SK-N-SH (cell line): ENCODE data around the gene HEY2. TPM values are rescaled to one million over a fixed set of nuclear protein-coding genes. Genes with fewer than 3 reads are reported as not detected.

Experiments
- CTCF ChIA-PET: fragments of 300-600, 350-600 bp; formaldehyde crosslinking; extraction: SDS; loops from one replicate; lab custom pipeline; 2021; lab: Yijun Ruan, JAX
- POLR2A ChIA-PET: fragments of 350-600 bp; sonication (Branson Sonifier 250); formaldehyde crosslinking; extraction: SDS; loops from one replicate; lab custom pipeline; 2020; ENCODE audit warnings: antibody characterized with exemption, inconsistent platforms; lab: Yijun Ruan, JAX
- DNase-seq: peaks from one replicate; pipeline ENCODE4 v3.0.0; 2012
- H2AFZ ChIP-seq: fragments of 200-600 bp; sonication (generic); 2 replicates; pipeline ENCODE4 v1.8.1; 2016; ENCODE audit warnings: antibody characterized with exemption, mild to moderate bottlenecking, low read depth
- H3F3A ChIP-seq: fragments of 200-600 bp; sonication (generic); replicated peaks from 2 replicates; pipeline ENCODE3; 2016; ENCODE audit warnings: antibody characterized with exemption, mild to moderate bottlenecking; ENCODE audit not compliant: insufficient read depth
- H3K27ac ChIP-seq, 2 experiments: fragments of 200-500 bp in 1 of 2; fragments of 200-600 bp in 1 of 2; sonication (Bioruptor generic) in 1 of 2; sonication (generic), shearing (Covaris generic) in 1 of 2; 2 replicates each; pipeline versions ENCODE4 v1.5.1 to v1.6.1; 2014 to 2016; ENCODE audit warnings: low read depth in 2 of 2, inconsistent platforms in 1 of 2, low read length in 1 of 2, mild to moderate bottlenecking in 1 of 2, mixed read lengths in 1 of 2
- H3K27me3 ChIP-seq: fragments of 200-600 bp; sonication (generic), shearing (Covaris generic); 2 replicates; pipeline ENCODE4 v1.6.1; 2016; ENCODE audit warnings: mixed run types; ENCODE audit not compliant: insufficient read depth
- H3K36me3 ChIP-seq, 2 experiments: fragments of 200-500 bp in 1 of 2; fragments of 200-600 bp in 1 of 2; sonication (Bioruptor generic) in 1 of 2; sonication (generic) in 1 of 2; replicated peaks in 1 of 2; 2 replicates each; pipeline versions ENCODE3 to v1.5.1; 2014 to 2016; ENCODE audit warnings: low read length in 1 of 2, mild to moderate bottlenecking in 1 of 2; ENCODE audit not compliant: insufficient read depth in 2 of 2, control insufficient read depth in 1 of 2
- H3K4me1 ChIP-seq, 2 experiments: fragments of 200-500 bp in 1 of 2; fragments of 200-600 bp in 1 of 2; sonication (Bioruptor generic) in 1 of 2; sonication (generic), shearing (Covaris generic) in 1 of 2; 2 replicates each; pipeline versions ENCODE4 v1.5.1 to v1.6.1; 2014 to 2016; ENCODE audit warnings: low read depth in 1 of 2, low read length in 1 of 2, mixed run types in 1 of 2; ENCODE audit not compliant: insufficient read depth in 2 of 2, control insufficient read depth in 1 of 2
- H3K4me2 ChIP-seq: fragments of 200-600 bp; sonication (generic), shearing (Covaris generic); 2 replicates; pipeline ENCODE4 v1.6.1; 2017; ENCODE audit warnings: mixed run types
- H3K4me3 ChIP-seq, 2 experiments: fragments of 200-500 bp in 1 of 2; fragments of 200-600 bp in 1 of 2; sonication (Bioruptor generic) in 1 of 2; sonication (generic), shearing (Covaris generic) in 1 of 2; 2 replicates each; pipeline versions ENCODE4 v1.5.1 to v1.8.1; 2014 to 2016; ENCODE audit warnings: low read depth in 2 of 2, inconsistent platforms in 1 of 2, low read length in 1 of 2, mild to moderate bottlenecking in 1 of 2, mixed read lengths in 1 of 2, moderate library complexity in 1 of 2
- H3K79me2 ChIP-seq: fragments of 200-600 bp; sonication (generic); 2 replicates; pipeline ENCODE4 v1.8.1; 2017; ENCODE audit warnings: mild to moderate bottlenecking; ENCODE audit not compliant: insufficient read depth
- H3K9ac ChIP-seq: fragments of 200-600 bp; sonication (generic); 2 replicates; pipeline ENCODE4 v1.6.1; 2017; ENCODE audit warnings: mixed run types
- H3K9me2 ChIP-seq: fragments of 200-600 bp; sonication (generic); 2 replicates; pipeline ENCODE4 v1.6.1; 2017; ENCODE audit warnings: mixed run types
- H3K9me3 ChIP-seq: fragments of 200-600 bp; sonication (generic); 2 replicates; pipeline ENCODE4 v1.6.1; 2017; ENCODE audit warnings: mixed run types, mild to moderate bottlenecking, moderate library complexity
- H4K20me1 ChIP-seq: fragments of 200-600 bp; sonication (generic); 2 replicates; pipeline ENCODE4 v1.6.1; 2017; ENCODE audit warnings: mild to moderate bottlenecking, mixed run types; ENCODE audit not compliant: insufficient read depth
- ELF1 ChIP-seq: IDR thresholded peaks from 2 replicates; pipeline ENCODE4 v1.4.0; 2012
- EP300 ChIP-seq, 2 experiments: IDR thresholded peaks; 2 replicates each; pipeline versions ENCODE4 v1.4.0 to v1.6.1; 2012; ENCODE audit warnings: borderline replicate concordance in 1 of 2, low read depth in 1 of 2, low read length in 1 of 2
- FOXM1 ChIP-seq: IDR thresholded peaks from 2 replicates; pipeline ENCODE4 v1.4.0; 2012; ENCODE audit warnings: low read depth, mild to moderate bottlenecking
- GABPA ChIP-seq: IDR thresholded peaks from 2 replicates; pipeline ENCODE4 v1.4.0; 2012; ENCODE audit warnings: low read depth, mild to moderate bottlenecking
- MXI1 ChIP-seq: IDR thresholded peaks from 2 replicates; pipeline ENCODE4 v1.6.1; 2012; ENCODE audit warnings: mild to moderate bottlenecking, low read depth, low read length, improper control_type of control experiment
- PBX3 ChIP-seq: IDR thresholded peaks from 2 replicates; pipeline ENCODE4; 2012
- RAD21 ChIP-seq: IDR thresholded peaks from 2 replicates; pipeline ENCODE4 v1.6.1; 2012; ENCODE audit warnings: mild to moderate bottlenecking, low read length
- RXRA ChIP-seq: IDR thresholded peaks from 2 replicates; pipeline ENCODE4 v1.4.0; 2012; ENCODE audit warnings: low read depth, mild to moderate bottlenecking, borderline replicate concordance
- SMC3 ChIP-seq: IDR thresholded peaks from 2 replicates; pipeline ENCODE4 v1.6.1; 2012; ENCODE audit warnings: low read depth, low read length, improper control_type of control experiment
- TAF1 ChIP-seq: IDR thresholded peaks from 2 replicates; pipeline ENCODE4 v1.6.1; 2012; ENCODE audit warnings: low read depth, mild to moderate bottlenecking, low read length, moderate library complexity, borderline replicate concordance
- TEAD4 ChIP-seq: IDR thresholded peaks from 2 replicates; pipeline ENCODE4 v1.4.0; 2012; ENCODE audit warnings: mild to moderate bottlenecking, borderline replicate concordance; ENCODE audit not compliant: insufficient read depth
- YY1 ChIP-seq: IDR thresholded peaks from 2 replicates; pipeline ENCODE4 v1.4.0; 2012; ENCODE audit warnings: low read depth, mild to moderate bottlenecking
- WGBS: methylation state at CpG from one replicate; pipeline ENCODE4 v1.1.6; 2017; ENCODE audit warnings: low lambda C conversion rate; 5-methylcytosine and 5-hydroxymethylcytosine counted together
- polyA plus RNA-seq, 3 experiments: library from polyadenylated mRNA; depleted of rRNA; stranded (reverse); fragments of >200 nt; gene quantifications; 2 replicates each; pipeline ENCODE4 v1.2.3, GENCODE V29; 2012
- TF ChIP-seq, protein P1 (sequence below): fragments of 150-350 bp; IDR thresholded peaks from 2 replicates; pipeline ENCODE4 v1.6.1; 2016; ENCODE audit warnings: mild to moderate bottlenecking, low read depth, low read length
- TF ChIP-seq, protein P2 (sequence below): fragments of 150-350 bp; IDR thresholded peaks from 2 replicates; pipeline ENCODE4 v1.6.1; 2017; ENCODE audit warnings: antibody characterized with exemption, low read length, low read depth, borderline replicate concordance
- TF ChIP-seq, protein P3 (sequence below): fragments of 200-600 bp; sonication (generic); IDR thresholded peaks from 2 replicates; pipeline ENCODE4 v1.6.1; 2017; ENCODE audit warnings: antibody characterized with exemption, mild to moderate bottlenecking, moderate library complexity

Gene HEY2
- polyA plus RNA-seq, 1 of the 3 experiments (the other 2 are of a cell fraction): not detected

DNA sequence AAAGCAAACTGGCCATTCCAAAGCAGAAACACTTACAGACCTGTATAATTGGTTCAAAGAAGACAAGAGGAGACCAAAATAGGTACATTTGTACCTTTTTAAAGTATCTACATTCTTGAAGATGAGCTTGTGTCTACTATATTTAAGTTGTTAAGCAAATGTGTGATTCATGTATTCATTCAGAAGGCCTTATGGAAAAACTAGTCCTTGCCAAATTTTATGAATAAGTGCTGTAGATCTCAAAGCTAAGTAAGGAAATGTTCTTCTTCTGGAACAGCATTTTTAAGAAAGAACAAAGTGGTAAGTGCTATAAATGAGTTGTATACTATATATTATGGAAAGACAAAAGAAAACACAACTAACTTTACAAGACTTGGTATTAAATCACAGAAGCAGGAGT is 22.2 kb upstream of the HEY2 start:
- CTCF ChIA-PET: no interaction called here
- H3K9me2 ChIP-seq: no peaks in the 10 kb centered on the region
- H3K4me1 ChIP-seq: no peaks in the 10 kb centered on the region
- H4K20me1 ChIP-seq: no peaks in the 10 kb centered on the region
- no peaks in the 10 kb centered on the region for H3K79me2 ChIP-seq
- no peak overlapping the region for H2AFZ ChIP-seq
- no peak for TF ChIP-seq GABPA
- TF ChIP-seq, protein P1, sequence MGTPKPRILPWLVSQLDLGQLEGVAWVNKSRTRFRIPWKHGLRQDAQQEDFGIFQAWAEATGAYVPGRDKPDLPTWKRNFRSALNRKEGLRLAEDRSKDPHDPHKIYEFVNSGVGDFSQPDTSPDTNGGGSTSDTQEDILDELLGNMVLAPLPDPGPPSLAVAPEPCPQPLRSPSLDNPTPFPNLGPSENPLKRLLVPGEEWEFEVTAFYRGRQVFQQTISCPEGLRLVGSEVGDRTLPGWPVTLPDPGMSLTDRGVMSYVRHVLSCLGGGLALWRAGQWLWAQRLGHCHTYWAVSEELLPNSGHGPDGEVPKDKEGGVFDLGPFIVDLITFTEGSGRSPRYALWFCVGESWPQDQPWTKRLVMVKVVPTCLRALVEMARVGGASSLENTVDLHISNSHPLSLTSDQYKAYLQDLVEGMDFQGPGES: no peak
- TF ChIP-seq ELF1: no peak
- TF ChIP-seq, protein P2, sequence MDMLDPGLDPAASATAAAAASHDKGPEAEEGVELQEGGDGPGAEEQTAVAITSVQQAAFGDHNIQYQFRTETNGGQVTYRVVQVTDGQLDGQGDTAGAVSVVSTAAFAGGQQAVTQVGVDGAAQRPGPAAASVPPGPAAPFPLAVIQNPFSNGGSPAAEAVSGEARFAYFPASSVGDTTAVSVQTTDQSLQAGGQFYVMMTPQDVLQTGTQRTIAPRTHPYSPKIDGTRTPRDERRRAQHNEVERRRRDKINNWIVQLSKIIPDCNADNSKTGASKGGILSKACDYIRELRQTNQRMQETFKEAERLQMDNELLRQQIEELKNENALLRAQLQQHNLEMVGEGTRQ: no peak
- TF ChIP-seq, protein P3, sequence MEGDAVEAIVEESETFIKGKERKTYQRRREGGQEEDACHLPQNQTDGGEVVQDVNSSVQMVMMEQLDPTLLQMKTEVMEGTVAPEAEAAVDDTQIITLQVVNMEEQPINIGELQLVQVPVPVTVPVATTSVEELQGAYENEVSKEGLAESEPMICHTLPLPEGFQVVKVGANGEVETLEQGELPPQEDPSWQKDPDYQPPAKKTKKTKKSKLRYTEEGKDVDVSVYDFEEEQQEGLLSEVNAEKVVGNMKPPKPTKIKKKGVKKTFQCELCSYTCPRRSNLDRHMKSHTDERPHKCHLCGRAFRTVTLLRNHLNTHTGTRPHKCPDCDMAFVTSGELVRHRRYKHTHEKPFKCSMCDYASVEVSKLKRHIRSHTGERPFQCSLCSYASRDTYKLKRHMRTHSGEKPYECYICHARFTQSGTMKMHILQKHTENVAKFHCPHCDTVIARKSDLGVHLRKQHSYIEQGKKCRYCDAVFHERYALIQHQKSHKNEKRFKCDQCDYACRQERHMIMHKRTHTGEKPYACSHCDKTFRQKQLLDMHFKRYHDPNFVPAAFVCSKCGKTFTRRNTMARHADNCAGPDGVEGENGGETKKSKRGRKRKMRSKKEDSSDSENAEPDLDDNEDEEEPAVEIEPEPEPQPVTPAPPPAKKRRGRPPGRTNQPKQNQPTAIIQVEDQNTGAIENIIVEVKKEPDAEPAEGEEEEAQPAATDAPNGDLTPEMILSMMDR: no peak
- TF ChIP-seq SMC3: no peak
- no peak for TF ChIP-seq TEAD4
- no peak for TF ChIP-seq EP300 (IDR thresholded peaks at IDR 0.05; ENCODE audit: borderline replicate concordance in 1 of 2, low read depth in 1 of 2, low read length in 1 of 2)
- TF ChIP-seq RXRA: no peak
- no peak for TF ChIP-seq RAD21
- no peak for TF ChIP-seq FOXM1
- TF ChIP-seq PBX3: no peak
- TF ChIP-seq MXI1: no peak
- no peak overlapping the region for H3K27ac ChIP-seq
- POLR2A ChIA-PET: no interaction called here
- H3F3A ChIP-seq: no peaks in the 10 kb centered on the region
- no peaks in the 10 kb centered on the region for H3K36me3 ChIP-seq
- H3K27me3 ChIP-seq: no peaks in the 10 kb centered on the region; the same call in 1 of the 2 replicates
- no peak overlapping the region for H3K9ac ChIP-seq
- no peak overlapping the region for H3K4me3 ChIP-seq
- no peak for DNase-seq
- no peak overlapping the region for H3K4me2 ChIP-seq
- H3K9me3 ChIP-seq: no peaks in the 10 kb centered on the region

DNA sequence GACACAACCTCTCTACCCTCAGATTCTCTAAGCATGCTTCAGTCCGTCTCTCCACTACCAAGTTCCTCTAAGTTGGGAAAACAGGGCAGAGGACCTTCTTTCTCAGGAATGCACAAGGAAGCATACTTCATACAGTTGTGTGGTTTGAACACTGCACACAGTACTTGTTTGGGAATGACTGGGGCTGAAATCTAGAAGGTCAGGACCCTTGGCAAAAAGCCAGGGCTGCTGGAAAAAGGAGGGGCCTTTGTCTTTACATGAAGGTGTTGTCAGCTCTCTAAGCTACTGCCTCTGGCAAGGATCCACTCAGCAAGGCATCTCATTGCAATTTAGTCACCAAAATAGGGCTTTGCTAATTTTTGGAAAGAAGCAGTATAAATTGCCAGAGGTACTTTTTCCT is 20.7 kb upstream of the HEY2 start:
- Histone ChIP-seq H4K20me1 (no peaks in the 10 kb centered on the region), H3K36me3 (no peaks in the 10 kb centered on the region), H3F3A (no peaks in the 10 kb centered on the region), H3K4me2 (no peak overlapping the region), H3K4me1 (no peaks in the 10 kb centered on the region), H3K9me3 (no peaks in the 10 kb centered on the region), H3K79me2 (no peaks in the 10 kb centered on the region), H3K27ac (no peak overlapping the region), H2AFZ (no peak overlapping the region), H3K27me3 (no peaks in the 10 kb centered on the region; the same call in 1 of the 2 replicates), H3K9ac (no peak overlapping the region), H3K4me3 (no peak overlapping the region), H3K9me2 (no peaks in the 10 kb centered on the region)
- 7% methylated on average over 1 of the region's 1 CpG for WGBS
- no peak for TF ChIP-seq TAF1
- TF ChIP-seq, protein P3: no peak
- no peak for TF ChIP-seq FOXM1
- TF ChIP-seq YY1: no peak
- CTCF ChIA-PET: no interaction called here
- POLR2A ChIA-PET: no interaction called here
- DNase-seq: no peak
